ENCODE data around the gene AGBL4. TPM values are rescaled to one million over a fixed set of nuclear protein-coding genes. Genes with fewer than 3 reads are reported as not detected.

Gene AGBL4
- total and polyA plus RNA-seq, 10 donors = 0.05 to 1.8 (median 0.32) TPM; not detected in 1

GRCh38 chr1:49185450-49185980, 838.2 kb downstream of the AGBL4 start:
- no peak for DNase-seq
- Histone ChIP-seq H3K36me3 (no peaks in the 10 kb centered on the region), H3K9me3 (peaks cover 0 to 13% (median 4%) of the 10 kb centered on the region in 8 donors), H3K27ac (no peak overlapping the region), H3K4me1 (no peaks in the 10 kb centered on the region), H3K27me3 (replicated peaks in 1 of 7) (no peaks in the 10 kb centered on the region), H3K4me3 (no peak overlapping the region)
- intact Hi-C loops (cut with DNase I; ENCODE audit: low total_unique reads) = no loop called here
- no peak for TF ChIP-seq POLR2A (IDR thresholded peaks at IDR 0.05)
- no peak for TF ChIP-seq POLR2AphosphoS5 (IDR thresholded peaks at IDR 0.05)
- TF ChIP-seq, protein P1, sequence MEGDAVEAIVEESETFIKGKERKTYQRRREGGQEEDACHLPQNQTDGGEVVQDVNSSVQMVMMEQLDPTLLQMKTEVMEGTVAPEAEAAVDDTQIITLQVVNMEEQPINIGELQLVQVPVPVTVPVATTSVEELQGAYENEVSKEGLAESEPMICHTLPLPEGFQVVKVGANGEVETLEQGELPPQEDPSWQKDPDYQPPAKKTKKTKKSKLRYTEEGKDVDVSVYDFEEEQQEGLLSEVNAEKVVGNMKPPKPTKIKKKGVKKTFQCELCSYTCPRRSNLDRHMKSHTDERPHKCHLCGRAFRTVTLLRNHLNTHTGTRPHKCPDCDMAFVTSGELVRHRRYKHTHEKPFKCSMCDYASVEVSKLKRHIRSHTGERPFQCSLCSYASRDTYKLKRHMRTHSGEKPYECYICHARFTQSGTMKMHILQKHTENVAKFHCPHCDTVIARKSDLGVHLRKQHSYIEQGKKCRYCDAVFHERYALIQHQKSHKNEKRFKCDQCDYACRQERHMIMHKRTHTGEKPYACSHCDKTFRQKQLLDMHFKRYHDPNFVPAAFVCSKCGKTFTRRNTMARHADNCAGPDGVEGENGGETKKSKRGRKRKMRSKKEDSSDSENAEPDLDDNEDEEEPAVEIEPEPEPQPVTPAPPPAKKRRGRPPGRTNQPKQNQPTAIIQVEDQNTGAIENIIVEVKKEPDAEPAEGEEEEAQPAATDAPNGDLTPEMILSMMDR (IDR thresholded peaks at IDR 0.05 in 8 of 11, conservative IDR thresholded peaks at IDR 0.05 in 3 of 11) = no peak
- 72 to 82% (median 81%) methylated on average over 4 of the region's 4 CpGs for WGBS, 5 donors

GRCh38 chr1:49183489-49183888, 840.3 kb downstream of the AGBL4 start:
- TF ChIP-seq POLR2A (IDR thresholded peaks at IDR 0.05) = no peak
- TF ChIP-seq, protein P1 (IDR thresholded peaks at IDR 0.05 in 8 of 11, conservative IDR thresholded peaks at IDR 0.05 in 3 of 11) = no peak
- TF ChIP-seq POLR2AphosphoS5 (IDR thresholded peaks at IDR 0.05) = no peak
- Histone ChIP-seq H3K9me3 (peaks cover 0 to 12% (median 4%) of the 10 kb centered on the region in 8 donors), H3K4me1 (no peaks in the 10 kb centered on the region), H3K27ac (no peak overlapping the region), H3K36me3 (no peaks in the 10 kb centered on the region), H3K27me3 (replicated peaks in 1 of 7) (no peaks in the 10 kb centered on the region), H3K4me3 (no peak overlapping the region)
- intact Hi-C loops (cut with DNase I; ENCODE audit: low total_unique reads) = no loop called here
- no peak for DNase-seq

DNA sequence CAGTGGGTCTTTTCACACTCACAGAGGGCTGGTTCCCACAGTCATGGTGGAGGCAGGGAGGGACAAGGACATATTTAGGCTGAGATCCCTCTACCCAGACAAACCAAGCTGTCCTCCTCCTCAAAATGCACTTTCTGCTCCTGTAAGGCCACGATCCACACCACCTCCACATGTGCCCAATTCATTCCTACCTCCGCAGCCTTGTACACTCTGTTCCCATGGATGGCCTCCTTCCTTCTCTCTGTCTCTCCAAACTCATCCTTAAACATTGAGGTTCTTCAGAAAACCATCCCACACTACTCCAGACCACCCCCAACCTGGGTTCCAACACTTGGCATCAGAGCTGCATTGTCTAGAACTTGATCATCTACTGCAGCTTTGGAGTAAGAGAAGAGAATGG, 842.7 kb downstream of the AGBL4 start:
- intact Hi-C loops (cut with DNase I; ENCODE audit: low total_unique reads) = no loop called here
- no peak for DNase-seq
- Histone ChIP-seq H3K4me3 (no peak overlapping the region), H3K36me3 (no peaks in the 10 kb centered on the region), H3K9me3 (no peaks in the 10 kb centered on the region), H3K4me1 (no peaks in the 10 kb centered on the region), H3K27ac (no peak overlapping the region), H3K27me3 (replicated peaks in 1 of 7) (no peaks in the 10 kb centered on the region)
- 79 to 88% (median 84%) methylated on average over 2 of the region's 2 CpGs for WGBS, 5 donors
- no peak for TF ChIP-seq POLR2A (IDR thresholded peaks at IDR 0.05)
- TF ChIP-seq, protein P1 (IDR thresholded peaks at IDR 0.05 in 8 of 11, conservative IDR thresholded peaks at IDR 0.05 in 3 of 11) = no peak
- no peak for TF ChIP-seq POLR2AphosphoS5 (IDR thresholded peaks at IDR 0.05)

DNA sequence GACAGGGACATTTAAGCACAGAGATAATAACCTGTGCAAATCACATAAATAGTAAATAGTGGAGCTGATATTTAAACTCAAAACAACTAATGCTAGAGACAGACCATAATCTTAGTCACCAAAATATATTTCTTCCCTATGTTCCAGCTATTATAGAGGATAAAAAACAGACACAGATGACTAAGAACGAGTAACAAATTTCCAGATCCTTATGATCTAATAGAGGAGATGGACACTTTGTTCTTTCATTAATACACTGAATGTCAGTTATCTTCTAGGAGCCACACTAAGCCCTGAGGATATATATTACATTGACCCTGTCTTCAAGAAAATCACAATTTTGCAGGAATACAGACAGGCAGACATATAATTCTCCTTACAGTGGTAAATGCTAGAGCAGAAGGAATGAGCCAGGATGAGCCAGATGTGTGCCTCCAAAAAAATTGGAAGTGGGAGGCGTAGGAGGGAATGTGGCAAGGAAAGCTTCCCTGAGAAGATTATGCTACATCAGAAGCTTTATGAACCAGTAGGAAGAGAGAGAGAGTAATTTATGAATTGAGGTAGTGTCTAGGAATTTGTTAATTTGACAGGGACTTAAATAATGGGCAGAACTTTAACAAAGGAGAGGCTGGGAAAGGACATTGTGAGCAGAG, 851.7 kb downstream of the AGBL4 start:
- Histone ChIP-seq H3K27me3 (replicated peaks in 1 of 7) (no peaks in the 10 kb centered on the region), H3K4me3 (no peak overlapping the region), H3K36me3 (no peaks in the 10 kb centered on the region), H3K9me3 (no peaks in the 10 kb centered on the region), H3K27ac (no peak overlapping the region), H3K4me1 (no peaks in the 10 kb centered on the region)
- intact Hi-C loops (cut with DNase I; ENCODE audit: low total_unique reads) = no loop called here
- DNase-seq = no peak
- TF ChIP-seq, protein P1 (IDR thresholded peaks at IDR 0.05 in 8 of 11, conservative IDR thresholded peaks at IDR 0.05 in 3 of 11) = no peak
- no peak for TF ChIP-seq POLR2A (IDR thresholded peaks at IDR 0.05)
- TF ChIP-seq POLR2AphosphoS5 (IDR thresholded peaks at IDR 0.05) = no peak
- 72 to 91% (median 82%) methylated on average over 2 of the region's 2 CpGs for WGBS, 5 donors
